HG03066 (cell line): ENCODE results near the gene FCER2.

Experiments
- ATAC-seq: cut with Tn5 transposase; IDR thresholded peaks from one replicate; pipeline ENCODE4 v1.9.1; 2021; ENCODE audit warnings: low read depth; ENCODE audit not compliant: unreplicated experiment

FCER2 gene

GRCh38 chr19:7704280-7705060 is 2.5 kb upstream of the FCER2 start:
- no peak for ATAC-seq

DNA sequence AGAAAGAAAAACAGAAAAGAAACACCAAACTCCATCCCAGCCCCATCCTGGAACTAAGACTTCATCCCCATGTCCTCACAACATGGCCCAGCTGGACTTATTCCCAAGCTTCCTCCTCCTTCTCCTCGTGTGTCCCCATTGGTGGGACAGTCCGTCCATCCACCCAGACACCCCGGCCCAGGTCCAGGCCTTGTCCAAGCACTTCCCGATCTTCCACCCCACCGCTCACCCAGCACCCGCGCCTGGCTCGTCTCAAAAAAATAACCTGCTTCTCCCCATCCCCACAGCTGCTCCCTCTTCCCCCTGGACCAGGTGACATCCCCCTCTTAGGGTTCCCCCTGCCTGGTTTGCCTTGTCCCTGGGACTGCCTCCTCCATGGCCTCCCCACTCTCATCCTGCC is 1.4 kb upstream of the FCER2 start:
- no peak for ATAC-seq

DNA sequence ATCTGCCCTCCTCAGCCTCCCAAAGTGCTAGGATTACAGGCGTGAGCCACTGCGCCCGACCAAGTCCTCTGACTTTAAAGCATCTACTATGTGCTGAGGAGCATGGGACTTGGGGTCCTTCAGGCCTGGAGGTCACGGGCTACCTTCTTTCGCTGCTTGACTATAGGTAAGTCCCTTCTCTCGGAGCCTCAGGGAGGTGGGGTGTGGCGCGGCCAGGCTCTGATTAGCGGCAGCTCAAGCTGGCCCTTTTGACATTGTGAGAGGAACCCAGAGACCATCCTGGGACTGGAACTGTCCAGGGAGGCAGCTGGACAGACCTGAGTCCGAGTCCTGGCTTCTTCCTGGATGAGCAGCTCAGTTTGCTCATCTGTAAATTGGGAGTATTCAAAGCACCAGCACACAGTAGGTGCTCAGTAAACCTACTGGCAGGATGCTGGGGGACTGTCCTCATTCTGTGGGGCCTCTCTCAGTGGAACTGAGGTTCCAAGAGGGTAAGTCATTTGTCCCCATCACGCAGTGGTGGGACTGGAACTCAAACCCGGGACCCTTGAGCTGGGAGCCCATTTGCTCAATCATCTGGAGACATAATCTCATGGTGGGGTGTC is 780 bp downstream of the FCER2 start:
- no peak for ATAC-seq

- no peak for ATAC-seq
Measured at GRCh38 chr19:7699417-7700401, 2.2 kb downstream of the FCER2 start.

DNA sequence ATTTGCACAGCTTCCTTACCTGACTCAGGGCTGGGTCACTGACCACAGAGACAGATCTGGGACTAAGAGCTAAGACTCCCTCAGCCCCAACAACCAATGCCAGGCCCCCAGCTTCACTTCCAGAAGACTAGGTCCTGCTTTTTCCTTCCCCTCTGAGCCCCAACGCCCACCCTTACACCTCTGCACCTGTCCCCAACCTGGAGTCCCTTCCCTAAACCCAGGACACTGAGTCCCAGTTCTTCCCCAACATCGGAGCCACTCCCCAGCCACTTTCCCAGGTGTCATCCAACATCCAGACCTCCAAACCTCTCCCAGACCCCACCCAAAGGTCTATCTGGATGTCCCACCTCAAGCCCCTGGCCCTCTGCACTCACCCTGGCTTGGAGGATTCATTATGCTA is 2.9 kb downstream of the FCER2 start:
- no peak for ATAC-seq

DNA sequence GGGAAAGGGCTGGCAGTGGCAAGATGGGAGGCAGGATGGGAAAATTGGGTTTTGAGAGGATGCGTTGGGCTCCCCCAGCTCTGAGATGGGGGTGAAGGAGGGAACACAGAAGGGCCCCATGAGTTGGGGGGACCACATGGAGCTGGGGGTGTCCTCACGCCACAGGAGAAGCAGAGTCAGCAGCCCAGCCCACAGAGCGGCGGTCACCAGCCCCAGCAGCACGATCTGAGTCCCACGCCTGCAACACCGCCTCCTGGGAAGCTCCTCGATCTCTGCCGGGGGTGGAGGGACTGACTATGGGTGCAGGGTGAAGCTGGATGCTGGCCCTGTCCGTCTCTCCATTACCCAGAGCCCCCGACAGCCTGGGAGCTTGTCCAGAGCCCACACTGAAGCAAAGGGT is 3.3 kb downstream of the FCER2 start:
- no peak for ATAC-seq

- ATAC-seq = no peak
Measured at GRCh38 chr19:7697721-7698287, 4.1 kb downstream of the FCER2 start.

DNA sequence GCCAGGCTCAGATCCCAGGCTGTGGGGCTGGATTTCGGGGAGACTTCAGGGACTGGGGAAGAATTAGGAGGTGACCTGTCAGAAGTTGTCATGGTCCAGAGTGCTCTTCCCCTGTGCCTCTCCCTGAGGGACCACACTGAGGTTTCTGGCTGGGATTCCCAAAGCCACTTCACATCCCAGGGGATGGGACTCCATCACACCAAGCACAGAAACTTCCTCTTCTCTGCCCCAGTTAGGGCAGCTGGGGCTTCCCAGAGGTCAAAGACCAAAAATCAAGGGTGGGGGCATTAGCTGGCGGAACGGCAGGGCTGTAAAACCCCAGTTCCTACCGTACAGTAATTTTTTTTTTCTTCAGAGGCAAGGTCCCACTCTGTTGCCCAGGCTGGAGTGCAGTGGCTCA is 7.4 kb downstream of the FCER2 start:
- ATAC-seq = no peak

DNA sequence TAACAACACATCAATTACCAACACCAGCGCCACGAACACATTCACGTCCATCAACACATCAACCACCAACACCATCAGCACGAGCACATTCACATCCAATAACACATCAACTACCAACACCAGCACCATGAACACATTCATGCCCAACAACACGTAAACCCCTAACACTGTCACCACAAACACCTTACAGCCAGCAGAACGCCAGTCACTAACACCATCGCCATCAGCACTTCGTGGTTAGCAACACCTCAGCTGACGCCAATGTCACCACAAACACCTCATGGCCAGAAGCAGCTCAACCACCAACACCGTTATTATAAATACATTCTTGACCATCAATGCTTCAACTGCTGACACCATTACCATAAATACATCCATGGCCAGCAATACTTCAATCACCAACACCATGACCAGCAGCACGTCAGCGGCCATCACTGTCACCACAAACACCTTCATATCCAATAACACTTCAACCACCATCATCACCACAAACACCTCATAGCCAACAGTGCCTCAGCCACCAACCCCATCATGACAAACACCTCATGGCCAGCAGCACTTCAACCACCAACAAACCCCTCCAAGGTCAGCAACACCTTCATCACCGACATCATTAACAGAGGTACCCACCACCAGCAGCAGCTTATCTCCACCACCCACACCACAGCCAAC is 9.4 kb downstream of the FCER2 start:
- no peak for ATAC-seq

DNA sequence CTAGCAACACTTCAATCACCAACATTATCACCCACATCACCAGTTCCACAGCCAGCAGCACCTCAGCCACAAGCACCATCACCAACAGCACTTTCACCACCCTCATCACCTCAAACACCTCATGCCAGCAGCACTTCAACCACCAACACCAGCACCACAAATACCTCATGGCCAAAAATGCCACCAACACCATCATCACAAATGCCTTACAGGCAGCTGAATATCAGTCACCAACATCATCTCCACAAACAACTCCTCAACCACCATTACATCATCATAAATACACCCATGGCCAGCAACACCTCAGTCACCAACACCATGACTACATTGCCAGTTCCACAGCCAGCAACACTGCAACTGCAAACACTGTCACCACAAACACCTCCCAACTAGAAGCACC is 10.4 kb downstream of the FCER2 start:
- ATAC-seq = no peak

DNA sequence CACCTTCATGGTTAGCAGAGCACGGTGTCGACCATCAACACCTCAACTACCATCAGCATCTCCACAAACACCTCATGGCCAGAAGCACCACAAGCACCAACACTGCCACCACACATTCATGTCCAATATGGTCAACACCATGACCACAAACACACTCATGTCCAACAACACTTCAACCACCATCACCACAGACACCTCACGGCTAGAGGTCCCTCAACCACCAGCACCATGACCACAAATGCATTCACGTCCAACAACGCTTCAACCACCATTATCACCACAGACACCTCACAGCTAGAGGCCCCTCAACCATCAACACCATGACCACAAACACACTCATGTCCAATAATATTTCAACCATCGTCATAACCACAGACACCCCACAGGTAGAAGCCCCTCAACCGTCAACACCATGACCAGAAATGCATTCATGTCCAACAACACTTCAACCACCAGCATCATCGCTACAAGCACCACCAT is 11.1 kb downstream of the FCER2 start:
- ATAC-seq = no peak

GRCh38 chr19:7689165-7689564 is 12.8 kb downstream of the FCER2 start:
- no peak for ATAC-seq

DNA sequence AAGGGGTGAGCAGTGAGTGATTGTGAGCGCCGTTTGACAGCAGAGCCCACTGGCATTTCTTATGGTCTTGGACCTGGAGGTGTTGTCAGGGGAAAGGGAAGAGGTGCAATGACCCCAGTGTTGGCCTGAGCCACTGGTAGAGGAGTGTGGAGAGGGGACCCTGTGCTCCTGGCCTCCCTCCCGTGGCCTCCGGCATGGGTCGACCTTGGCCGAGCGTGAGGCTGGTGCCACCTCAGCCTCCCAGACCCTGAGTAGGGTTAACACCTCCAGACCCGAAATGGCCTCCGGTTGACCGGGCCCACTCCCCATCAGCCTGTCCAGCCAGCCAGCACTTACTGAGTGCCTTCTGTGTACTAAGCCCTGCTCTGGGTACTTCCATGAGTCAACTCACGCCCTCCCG is 14.8 kb downstream of the FCER2 start:
- ATAC-seq = no peak

DNA sequence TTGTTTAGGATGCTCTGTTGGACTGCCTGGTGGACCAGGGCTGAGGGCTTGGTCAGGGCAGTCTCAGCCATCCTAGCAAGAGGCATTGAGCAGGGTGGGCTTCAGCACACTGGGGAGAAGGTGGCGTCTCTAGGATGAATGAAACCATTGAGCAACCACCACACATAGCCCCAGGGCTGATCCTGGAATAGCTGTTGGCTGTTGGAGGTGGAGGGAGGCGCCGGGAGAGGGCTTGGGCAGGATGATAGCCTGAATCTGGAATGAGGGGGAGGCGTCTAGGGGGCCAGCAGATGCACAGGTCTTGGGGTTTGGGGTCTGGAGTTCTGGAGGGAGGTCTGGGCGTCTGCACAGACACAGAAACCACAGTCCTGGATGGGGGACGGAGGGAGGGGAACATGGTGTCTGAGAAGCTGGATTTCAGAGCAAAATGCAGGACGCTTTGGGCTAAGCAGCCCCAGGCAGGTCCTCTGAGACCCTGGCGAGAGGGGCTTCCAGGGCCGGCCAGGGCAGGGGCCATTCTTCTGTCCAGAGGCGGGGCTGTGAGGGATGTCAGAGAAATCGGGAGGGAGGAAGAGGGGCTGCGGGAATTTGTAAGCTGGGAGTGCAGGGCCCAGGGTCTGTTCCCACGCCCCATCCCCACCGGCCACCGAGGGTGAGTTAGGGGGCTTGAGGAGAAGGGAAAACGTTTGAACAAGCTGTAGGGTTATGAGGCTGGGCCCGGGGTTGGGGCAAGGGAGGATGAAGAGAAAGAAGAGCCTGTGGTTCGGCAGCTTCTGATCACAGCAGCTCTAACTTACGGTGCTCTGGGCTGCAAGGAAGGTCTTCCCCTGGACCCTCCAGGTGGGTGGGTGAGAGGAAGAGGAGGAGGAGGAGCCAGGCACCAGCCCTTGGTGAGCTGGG is 16.1 kb downstream of the FCER2 start:
- no peak for ATAC-seq

DNA sequence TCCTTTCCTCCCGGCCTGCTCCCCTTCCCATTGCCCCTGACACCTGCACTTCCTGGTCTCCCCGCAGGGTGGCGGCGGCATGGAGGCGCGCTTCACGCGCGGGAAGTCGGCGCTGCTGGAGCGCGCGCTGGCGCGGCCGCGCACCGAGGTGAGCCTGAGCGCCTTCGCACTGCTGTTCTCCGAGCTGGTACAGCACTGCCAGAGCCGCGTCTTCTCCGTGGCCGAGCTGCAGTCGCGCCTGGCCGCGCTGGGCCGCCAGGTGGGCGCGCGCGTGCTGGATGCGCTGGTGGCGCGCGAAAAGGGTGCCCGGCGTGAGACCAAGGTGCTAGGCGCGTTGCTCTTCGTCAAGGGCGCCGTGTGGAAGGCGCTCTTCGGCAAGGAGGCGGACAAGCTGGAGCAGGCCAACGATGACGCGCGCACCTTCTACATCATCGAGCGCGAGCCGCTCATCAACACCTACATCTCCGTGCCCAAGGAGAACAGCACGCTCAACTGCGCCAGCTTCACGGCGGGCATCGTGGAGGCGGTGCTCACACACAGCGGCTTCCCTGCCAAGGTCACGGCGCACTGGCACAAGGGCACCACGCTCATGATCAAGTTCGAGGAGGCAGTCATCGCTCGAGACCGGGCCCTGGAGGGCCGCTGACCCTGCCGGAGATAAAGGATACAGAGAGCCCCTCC is 19.6 kb downstream of the FCER2 start:
- no peak for ATAC-seq

- no peak for ATAC-seq
Measured at GRCh38 chr19:7681340-7682174, 20.4 kb downstream of the FCER2 start.

DNA sequence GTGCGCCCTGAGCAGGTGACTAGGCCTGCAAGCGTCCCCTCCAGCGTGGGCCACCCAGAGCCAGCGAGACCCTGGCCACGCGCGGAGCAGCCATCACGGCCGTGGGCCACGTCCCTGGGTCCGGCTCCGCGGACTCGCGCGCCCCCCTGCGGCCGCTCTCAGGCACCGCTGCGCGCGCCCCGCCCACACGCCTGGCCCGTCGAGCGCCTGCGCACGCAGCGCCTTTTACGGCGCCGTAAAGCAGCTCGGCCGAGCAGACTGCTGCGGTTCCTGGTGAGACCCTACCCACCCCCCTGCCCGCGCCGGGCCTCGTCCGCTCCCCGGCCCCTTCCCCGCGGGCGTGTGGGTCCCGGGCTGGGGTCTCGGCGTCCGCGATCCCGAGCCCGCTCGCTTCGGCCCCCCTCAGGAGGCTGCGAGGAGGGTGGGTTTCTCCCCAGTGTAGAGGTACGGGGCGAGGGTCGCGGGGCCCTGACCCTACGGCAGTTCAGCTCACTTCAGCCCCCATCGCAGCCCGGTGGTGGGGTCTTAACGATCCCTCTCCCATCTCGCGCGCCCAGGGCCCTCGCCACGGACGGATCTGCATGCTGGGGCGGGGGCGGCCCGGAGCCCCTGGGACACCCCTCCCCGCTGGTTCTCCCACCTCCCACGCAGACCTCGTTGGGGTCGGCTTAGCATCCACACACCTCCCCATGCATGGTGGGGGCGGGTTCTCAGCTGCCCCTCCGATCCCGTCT is 21.2 kb downstream of the FCER2 start, which contains the start of gene TRAPPC5:
Gene TRAPPC5 (plus strand): TSS at position 228 of the 734 bp plus-strand sequence. CDS start 1,421 bp downstream, outside the sequence.
- ATAC-seq = no peak
